ENCODE data around the gene USP13. TPM values are rescaled to one million over a fixed set of nuclear protein-coding genes. Genes with fewer than 3 reads are reported as not detected.

The USP13 gene
- total and polyA plus RNA-seq, 2 experiments from 2014 or later: 9.6 to 15.7 TPM

GRCh38 chr3:179687967-179688535 is 35.2 kb downstream of the USP13 start:
- H3K27me3 ChIP-seq: no peaks in the 10 kb centered on the region
- TF ChIP-seq CTCF (IDR thresholded peaks at IDR 0.05; ENCODE audit: poor library complexity) (no peak), EZH2phosphoT487 (IDR thresholded peaks at IDR 0.05; ENCODE audit: low read depth, severe bottlenecking, unreplicated experiment) (no peak), EZH2 (IDR thresholded peaks at IDR 0.05; ENCODE audit: borderline replicate concordance) (no peak)
- peaks cover under 1% of the 10 kb centered on the region for H3K4me1 ChIP-seq (ENCODE audit: insufficient read depth)
- H3K4me3 ChIP-seq: no peak overlapping the region
- no peak overlapping the region for H3K27ac ChIP-seq
- no peaks in the 10 kb centered on the region for H4K20me1 ChIP-seq (ENCODE audit: insufficient read depth, poor library complexity, severe bottlenecking)
- no peak for DNase-seq (ENCODE audit: low spot score)
- H3K9me3 ChIP-seq (ENCODE audit: low read depth): no peaks in the 10 kb centered on the region
- no peaks in the 10 kb centered on the region for H3K9me2 ChIP-seq (replicated peaks; ENCODE audit: insufficient read depth)
- H3K79me2 ChIP-seq: peaks cover 2% of the 10 kb centered on the region
- no peaks in the 10 kb centered on the region for H3K36me3 ChIP-seq (replicated peaks; ENCODE audit: insufficient read depth, low read depth)
- no peak overlapping the region for H2AFZ ChIP-seq
- H3K4me2 ChIP-seq: no peak overlapping the region
- 93% methylated on average over 4 of the region's 4 CpGs for WGBS (ENCODE audit: low lambda C conversion rate, missing lambda C conversion rate)

- WGBS (ENCODE audit: low lambda C conversion rate, missing lambda C conversion rate): 95% methylated on average over 4 of the region's 4 CpGs
- TF ChIP-seq CTCF (IDR thresholded peaks at IDR 0.05; ENCODE audit: poor library complexity) (no peak), EZH2phosphoT487 (IDR thresholded peaks at IDR 0.05; ENCODE audit: low read depth, severe bottlenecking, unreplicated experiment) (no peak), EZH2 (IDR thresholded peaks at IDR 0.05; ENCODE audit: borderline replicate concordance) (no peak)
- Histone ChIP-seq H3K9me3 (ENCODE audit: low read depth) (no peaks in the 10 kb centered on the region), H3K36me3 (replicated peaks; ENCODE audit: insufficient read depth, low read depth) (no peaks in the 10 kb centered on the region), H3K9me2 (replicated peaks; ENCODE audit: insufficient read depth) (no peaks in the 10 kb centered on the region), H3K4me2 (no peak overlapping the region), H3K27me3 (no peaks in the 10 kb centered on the region), H3K4me3 (no peak overlapping the region), H3K79me2 (peaks cover 2% of the 10 kb centered on the region), H2AFZ (no peak overlapping the region), H3K27ac (no peak overlapping the region), H4K20me1 (ENCODE audit: insufficient read depth, poor library complexity, severe bottlenecking) (no peaks in the 10 kb centered on the region), H3K4me1 (ENCODE audit: insufficient read depth) (no peaks in the 10 kb centered on the region)
- DNase-seq (ENCODE audit: low spot score): no peak
These were observed 36.0 kb downstream of the USP13 start for GRCh38 chr3:179688850-179689249.

DNA sequence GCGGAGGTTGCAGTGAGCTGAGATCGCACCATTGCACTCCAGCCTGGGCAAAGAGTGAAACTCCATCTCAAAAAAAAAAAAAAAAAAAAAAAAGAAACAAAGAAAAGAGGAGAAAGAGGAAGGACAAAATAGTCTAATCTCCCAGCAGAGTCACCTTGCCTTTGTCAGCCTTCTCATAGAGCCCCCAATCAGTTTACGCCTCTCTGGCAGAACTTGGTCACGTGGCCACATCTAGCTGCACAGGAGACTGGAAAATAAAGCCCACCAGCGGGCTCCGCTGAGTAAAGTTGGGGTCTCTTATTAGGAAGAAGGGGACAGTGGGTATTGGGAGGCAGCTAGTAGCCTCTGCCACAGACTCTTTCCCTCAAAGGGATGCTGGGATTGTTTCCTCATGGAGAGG is 41.9 kb downstream of the USP13 start:
- H3K79me2 ChIP-seq: peaks cover 3% of the 10 kb centered on the region
- no peaks in the 10 kb centered on the region for H3K4me1 ChIP-seq (ENCODE audit: insufficient read depth)
- DNase-seq (ENCODE audit: low spot score): no peak
- H3K4me2 ChIP-seq: no peak overlapping the region
- no peaks in the 10 kb centered on the region for H3K9me2 ChIP-seq (replicated peaks; ENCODE audit: insufficient read depth)
- H3K4me3 ChIP-seq: no peak overlapping the region
- TF ChIP-seq EZH2 (IDR thresholded peaks at IDR 0.05; ENCODE audit: borderline replicate concordance) (no peak), CTCF (IDR thresholded peaks at IDR 0.05; ENCODE audit: poor library complexity) (no peak), EZH2phosphoT487 (IDR thresholded peaks at IDR 0.05; ENCODE audit: low read depth, severe bottlenecking, unreplicated experiment) (no peak)
- H2AFZ ChIP-seq: no peak overlapping the region
- no peaks in the 10 kb centered on the region for H3K9me3 ChIP-seq (ENCODE audit: low read depth)
- no peak overlapping the region for H3K27ac ChIP-seq
- H3K36me3 ChIP-seq (replicated peaks; ENCODE audit: insufficient read depth, low read depth): no peaks in the 10 kb centered on the region
- 97% methylated on average over 6 of the region's 6 CpGs for WGBS (ENCODE audit: low lambda C conversion rate, missing lambda C conversion rate)
- no peaks in the 10 kb centered on the region for H4K20me1 ChIP-seq (ENCODE audit: insufficient read depth, poor library complexity, severe bottlenecking)
- no peaks in the 10 kb centered on the region for H3K27me3 ChIP-seq

Data from hepatocyte (in vitro differentiated cells).